NCI-H524 (cell line): ENCODE data around the gene EXOC4.
"Not testable (repeated sequence)": the region's sequence is repeated elsewhere in the genome, so short reads cannot be mapped to it uniquely, and the experiment has no call there.

ENCODE experiments used
- DNase-seq, 2 experiments: peaks; one replicate each; lab custom pipeline; 2025; lab: John Stamatoyannopoulos, UW

Gene EXOC4

DNA sequence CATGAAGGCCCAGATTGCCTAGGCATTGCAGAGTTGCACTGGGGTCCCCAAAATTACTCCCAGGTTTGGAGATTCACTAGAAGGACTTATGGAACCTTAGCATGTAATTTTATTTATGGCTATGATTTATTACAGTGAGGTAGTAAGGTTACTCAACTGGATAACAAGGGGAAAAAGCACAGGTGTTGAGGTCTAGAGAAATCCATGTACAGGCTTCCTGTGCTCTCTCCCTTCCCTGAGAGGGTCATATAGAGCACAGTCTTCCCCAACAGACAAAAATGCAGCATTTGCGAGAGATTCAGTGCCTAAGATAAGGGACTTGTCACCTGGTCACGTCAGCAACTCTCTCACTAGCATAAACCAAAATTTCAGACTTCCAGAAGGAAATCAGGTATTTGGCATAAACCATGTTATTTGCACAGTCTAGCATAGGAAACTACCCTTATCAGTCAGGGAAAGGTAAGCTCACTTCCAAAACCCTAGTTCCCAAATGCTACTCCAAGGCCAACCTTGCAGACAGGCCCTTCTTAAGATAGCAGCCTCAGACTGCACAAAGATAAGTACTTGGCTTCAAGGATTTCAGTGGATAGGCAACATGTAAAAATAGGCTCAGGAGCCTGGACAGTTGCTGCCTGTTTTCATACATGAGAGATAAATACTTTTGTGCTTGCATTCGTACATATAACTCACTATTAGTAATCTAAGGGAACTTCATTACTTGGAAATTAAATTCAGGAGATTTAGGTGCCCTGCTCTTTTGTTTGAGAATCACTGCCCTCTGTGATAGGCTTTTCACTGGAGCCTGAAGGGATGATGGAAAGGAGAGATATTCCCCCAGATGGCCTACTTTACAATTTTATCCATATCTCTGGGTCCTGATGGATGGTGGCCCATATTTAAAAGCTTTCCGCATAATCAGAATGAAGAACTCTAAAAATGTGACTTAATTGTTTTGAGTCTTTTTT, 495.8 kb downstream of the EXOC4 start:
- no peak for DNase-seq

DNA sequence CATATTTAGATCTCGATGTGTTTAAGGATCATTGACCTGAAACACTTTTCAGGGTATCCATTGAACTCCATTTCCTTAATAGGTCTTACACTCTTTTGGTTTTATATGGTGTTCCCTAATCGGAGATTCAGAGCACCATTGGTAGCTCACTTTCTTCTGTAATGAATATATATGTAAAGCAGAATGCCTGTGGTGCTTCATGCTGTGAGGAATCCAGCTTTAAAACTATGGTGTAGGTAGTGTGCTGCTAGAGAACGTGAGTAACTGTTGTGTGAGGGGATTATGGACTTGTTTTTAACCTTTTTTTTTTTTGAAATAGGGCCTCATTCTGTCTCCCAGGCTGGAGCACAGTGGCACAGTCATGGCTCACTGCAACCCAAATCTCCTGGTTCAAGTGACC, 497.4 kb downstream of the EXOC4 start:
- no peak for DNase-seq

DNA sequence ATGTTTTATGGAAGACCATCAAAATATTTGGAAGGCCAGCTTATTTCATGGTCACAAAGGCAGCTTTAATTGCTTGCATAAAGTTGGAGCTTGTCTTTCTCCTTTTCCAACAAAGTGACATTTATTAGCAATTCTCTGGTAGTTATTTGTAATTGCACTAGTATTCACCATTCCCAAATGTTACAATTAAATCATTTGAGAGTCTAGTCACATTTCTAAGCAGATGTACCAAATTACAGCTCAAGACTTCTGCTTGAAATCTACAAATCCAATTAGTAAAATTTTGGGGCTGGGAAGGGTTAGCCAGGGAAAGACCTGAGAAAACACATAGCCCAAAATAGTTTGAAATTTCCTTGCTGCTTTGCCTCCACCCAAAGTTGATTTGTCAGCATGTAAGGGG, 498.2 kb downstream of the EXOC4 start:
- DNase-seq: no peak

GRCh38 chr7:133753513-133753912, 500.6 kb downstream of the EXOC4 start:
- DNase-seq: no peak

DNA sequence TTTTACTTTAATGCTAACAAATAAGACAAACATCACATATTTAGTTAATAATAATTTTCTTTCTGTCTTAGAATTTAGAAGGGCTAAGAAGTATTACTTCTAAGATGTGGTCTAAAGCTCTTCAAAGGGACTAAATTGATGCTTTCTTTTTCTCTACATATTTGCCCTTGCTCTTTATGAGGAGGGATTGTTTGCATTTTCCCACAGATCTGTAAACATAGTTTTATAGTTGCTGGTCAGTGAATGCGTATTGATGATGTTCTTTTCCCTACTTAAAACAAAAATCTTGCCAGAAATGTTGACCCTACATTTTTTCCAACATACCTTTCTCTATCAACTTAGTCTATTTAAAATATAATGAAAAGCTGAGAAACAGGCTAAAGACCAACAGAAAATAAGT, 501.8 kb downstream of the EXOC4 start:
- DNase-seq: no peak

- no peak for DNase-seq
These were observed 503.0 kb downstream of the EXOC4 start for GRCh38 chr7:133755901-133756300.

- DNase-seq: no peak
These were observed 508.6 kb downstream of the EXOC4 start for GRCh38 chr7:133761443-133761842.

GRCh38 chr7:133763076-133763640, 510.3 kb downstream of the EXOC4 start:
- DNase-seq: no peak

DNA sequence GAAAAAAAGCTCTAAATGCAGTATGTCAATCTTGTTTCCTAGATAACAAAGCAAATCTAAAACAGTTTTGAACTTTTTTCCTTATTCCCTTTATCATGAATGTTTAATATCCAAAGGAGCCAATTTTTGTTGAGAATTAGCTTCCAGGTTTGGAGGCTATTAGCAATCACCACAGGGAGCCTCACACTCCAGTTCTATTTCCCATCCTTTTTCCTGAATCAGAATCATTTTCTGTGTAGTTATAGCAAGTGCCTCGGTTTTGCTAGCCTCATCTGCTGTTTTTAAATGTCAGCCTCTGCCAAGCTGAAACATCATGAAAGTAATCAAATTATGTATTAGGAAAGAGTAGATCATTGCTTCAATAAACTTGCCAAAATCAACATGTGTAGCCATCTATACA, 516.8 kb downstream of the EXOC4 start:
- no peak for DNase-seq

- no peak for DNase-seq
These were observed 518.1 kb downstream of the EXOC4 start for GRCh38 chr7:133770863-133771492.

DNA sequence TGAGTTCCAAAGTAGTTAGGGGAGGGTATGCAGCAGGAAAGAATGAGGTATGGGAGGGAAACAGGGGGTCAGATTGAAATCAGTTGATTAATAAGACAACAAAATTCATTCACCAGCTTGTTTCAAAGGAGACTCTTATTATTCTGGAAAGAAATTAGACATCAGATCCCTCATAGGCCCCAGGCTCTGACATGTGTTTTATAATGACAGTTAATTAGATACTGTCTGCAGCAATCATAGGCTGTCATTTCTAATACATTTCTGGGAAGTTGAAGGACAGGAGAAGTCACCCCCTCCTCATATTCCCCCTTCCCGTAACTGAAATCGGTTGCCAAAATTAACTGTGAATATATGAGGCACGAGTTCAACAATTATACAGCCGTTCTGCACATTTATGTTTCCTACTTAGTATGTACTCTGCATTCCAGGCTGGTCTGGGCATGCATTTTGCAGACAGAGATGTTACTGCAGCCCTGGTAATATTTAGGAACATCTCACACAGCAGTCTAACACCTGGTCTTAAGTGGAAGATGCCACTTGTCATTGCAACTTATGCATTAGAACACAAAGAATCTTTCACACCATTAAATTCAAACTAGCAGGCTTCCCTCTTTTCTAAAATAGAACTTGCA, 519.0 kb downstream of the EXOC4 start:
- no peak for DNase-seq

DNA sequence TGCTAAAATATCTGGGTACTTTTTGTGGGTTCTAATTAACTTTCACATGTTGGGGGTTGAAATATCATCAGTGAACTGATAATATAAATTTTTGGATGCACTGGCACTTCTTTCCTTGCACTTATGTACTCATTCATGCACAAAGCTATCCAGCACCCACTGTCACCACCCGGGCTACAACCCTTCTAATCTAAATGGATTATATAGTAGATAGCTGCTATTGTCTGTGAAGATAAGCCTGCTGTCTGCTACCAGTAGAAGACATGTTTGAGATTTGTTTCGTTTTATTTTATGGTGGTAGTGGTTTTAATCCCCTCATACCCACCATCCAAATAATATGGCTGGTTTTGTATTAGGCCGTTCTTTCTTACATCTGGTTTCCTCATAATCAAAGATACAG, 520.7 kb downstream of the EXOC4 start:
- DNase-seq: no peak

DNA sequence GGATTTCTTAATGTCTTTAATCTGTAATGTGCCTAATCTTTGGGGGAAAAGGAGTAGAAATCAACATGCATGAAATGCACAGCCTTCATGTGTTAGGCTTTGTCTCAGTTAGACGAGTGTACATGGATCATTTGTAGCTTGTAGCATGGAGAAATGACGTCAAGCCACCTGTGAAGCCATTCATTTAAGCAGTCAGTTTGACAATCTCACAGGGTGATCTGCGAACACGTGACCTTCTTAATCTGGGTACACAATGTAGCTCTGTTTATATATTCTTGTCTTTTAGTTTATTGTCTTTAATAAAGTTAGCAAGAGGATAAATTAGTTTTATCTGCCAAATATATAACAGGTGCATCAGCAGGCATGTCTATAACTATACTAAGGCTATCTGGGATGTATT, 522.3 kb downstream of the EXOC4 start:
- DNase-seq: no peak

GRCh38 chr7:133776266-133776665, 523.4 kb downstream of the EXOC4 start:
- no peak for DNase-seq

- no peak for DNase-seq
These were observed 524.8 kb downstream of the EXOC4 start for GRCh38 chr7:133777701-133778100.

DNA sequence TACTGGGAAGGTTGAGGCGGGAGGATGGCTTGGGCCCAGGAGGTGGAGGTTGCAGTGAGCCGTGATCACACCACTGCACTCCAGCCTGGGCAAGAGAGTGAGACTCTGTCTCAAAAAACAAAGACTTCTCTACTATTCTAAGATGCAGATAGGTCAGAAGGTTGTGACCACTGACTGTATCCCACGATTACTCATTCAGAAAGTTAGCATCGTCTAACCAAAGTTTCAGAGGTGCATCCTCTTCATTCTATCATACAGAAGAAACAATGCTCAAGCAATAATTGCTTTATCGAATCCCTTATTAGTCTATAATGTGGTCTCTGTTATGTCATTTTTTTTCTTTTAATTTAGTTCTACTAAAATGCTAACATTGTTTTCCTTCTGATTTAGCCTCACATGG, 525.6 kb downstream of the EXOC4 start:
- DNase-seq: no peak

- not testable (repeated sequence) for DNase-seq
These were observed 526.7 kb downstream of the EXOC4 start for GRCh38 chr7:133779538-133779937.

DNA sequence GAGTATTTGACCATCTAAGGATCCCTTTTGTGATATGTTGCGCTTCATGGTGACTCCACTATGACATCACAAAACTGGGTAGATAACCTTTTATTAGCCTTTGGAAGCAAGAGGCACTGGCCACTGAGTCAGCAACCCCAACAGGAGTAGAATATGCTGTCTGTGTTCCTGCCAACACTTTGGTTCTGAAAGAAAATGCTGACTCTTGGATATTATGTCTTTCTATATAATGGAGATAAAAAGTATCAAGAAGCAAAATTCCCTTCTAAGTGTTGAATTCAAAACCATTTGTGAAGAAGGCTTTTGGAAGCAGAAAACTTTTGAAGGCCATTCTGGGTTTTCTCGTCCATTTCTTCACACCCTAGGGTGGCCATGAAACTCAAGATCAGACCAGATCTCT, 528.0 kb downstream of the EXOC4 start:
- no peak for DNase-seq

- peak; percentile 21 to 73 for DNase-seq
These were observed 528.7 kb downstream of the EXOC4 start for GRCh38 chr7:133781486-133782090.

DNA sequence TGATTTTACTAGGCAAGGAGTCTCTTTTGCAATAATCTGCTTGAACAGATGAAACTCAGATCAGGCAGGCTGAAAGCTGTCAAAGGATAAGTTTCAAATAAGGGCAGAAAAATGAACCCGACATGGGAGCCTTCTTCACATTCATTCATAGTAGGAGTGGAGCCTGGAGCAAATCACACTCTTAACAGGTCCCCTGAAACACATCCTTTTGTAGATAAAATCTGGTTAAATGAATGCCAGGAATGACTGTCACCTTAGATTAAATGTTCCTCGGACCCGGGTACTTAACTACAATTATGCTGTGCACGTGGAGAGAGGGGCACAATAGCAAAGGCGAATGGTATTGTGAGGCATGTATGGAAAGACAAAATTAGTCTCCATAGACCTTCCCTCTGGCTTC, 529.6 kb downstream of the EXOC4 start:
- no peak for DNase-seq

- DNase-seq: no peak
These were observed 530.4 kb downstream of the EXOC4 start for GRCh38 chr7:133783276-133783675.

DNA sequence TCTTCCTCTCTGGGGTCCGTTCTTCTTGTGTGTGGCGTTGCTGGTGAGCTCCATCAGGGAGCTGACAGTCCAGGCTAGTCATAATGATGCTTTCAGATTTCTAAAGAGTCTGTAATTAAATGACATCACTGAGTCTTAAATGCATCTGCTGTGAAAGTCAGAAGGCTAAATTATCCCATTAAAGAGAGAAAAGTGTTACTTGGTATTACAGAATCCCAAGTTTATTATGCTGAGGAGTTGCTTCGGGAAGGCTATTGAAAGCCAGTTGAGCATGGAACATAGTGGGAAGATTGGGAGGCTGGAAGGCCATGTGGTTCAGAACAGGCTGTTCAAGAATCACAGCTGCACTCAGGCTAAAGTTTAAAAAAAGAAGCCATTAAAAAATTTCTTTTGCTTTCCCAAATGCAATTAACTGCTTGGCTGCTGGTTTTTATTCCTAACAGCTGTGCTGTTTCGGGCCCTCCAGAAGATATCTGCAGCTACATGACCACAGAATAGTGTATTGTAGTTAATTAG, 531.7 kb downstream of the EXOC4 start:
- no peak for DNase-seq
